HG03460 (cell line): Measurements from ENCODE around the gene ZNHIT1.

Experiments used
- ATAC-seq: cut with Tn5 transposase; IDR thresholded peaks from one replicate; pipeline ENCODE4 v1.9.1; 2021; ENCODE audit not compliant: unreplicated experiment

The ZNHIT1 gene

GRCh38 chr7:101217388-101218235 lies at the start of gene ZNHIT1, which contains the start of gene PLOD3:
TSS of gene ZNHIT1 (plus strand) at chr7:101218165. CDS start at chr7:101218196, 31 bp downstream.
TSS of gene PLOD3 (minus strand) at chr7:101217581. CDS start at chr7:101217274, 307 bp downstream.
- ATAC-seq = peak; percentile 61

- no peak for ATAC-seq
Observed at GRCh38 chr7:101168412-101169049, 49.4 kb upstream of the ZNHIT1 start.

GRCh38 chr7:101169110-101169837 lies 48.7 kb upstream of the ZNHIT1 start:
- ATAC-seq = no peak

GRCh38 chr7:101169838-101170551 lies 48.0 kb upstream of the ZNHIT1 start:
- ATAC-seq = no peak

GRCh38 chr7:101170617-101171441 lies 47.1 kb upstream of the ZNHIT1 start:
- ATAC-seq = no peak

- no peak for ATAC-seq
Observed at GRCh38 chr7:101171442-101171837, 46.5 kb upstream of the ZNHIT1 start.

- no peak for ATAC-seq
Observed at GRCh38 chr7:101172005-101172853, 45.7 kb upstream of the ZNHIT1 start.

GRCh38 chr7:101172854-101173751 lies 44.9 kb upstream of the ZNHIT1 start:
- ATAC-seq = no peak

- peak; percentile 58 for ATAC-seq
Observed at GRCh38 chr7:101173752-101174244, 44.2 kb upstream of the ZNHIT1 start.

- no peak for ATAC-seq
Observed at GRCh38 chr7:101174322-101174854, 43.6 kb upstream of the ZNHIT1 start.

GRCh38 chr7:101175664-101176063 lies 42.3 kb upstream of the ZNHIT1 start:
- ATAC-seq = no peak

- no peak for ATAC-seq
Observed at GRCh38 chr7:101177644-101178043, 40.3 kb upstream of the ZNHIT1 start.

GRCh38 chr7:101179117-101179516 lies 38.8 kb upstream of the ZNHIT1 start:
- ATAC-seq = no peak

- ATAC-seq = no peak
Observed at GRCh38 chr7:101179713-101180112, 38.3 kb upstream of the ZNHIT1 start.

- no peak for ATAC-seq
Observed at GRCh38 chr7:101180130-101180755, 37.7 kb upstream of the ZNHIT1 start, which contains the start of gene NAT16. TSS of gene NAT16 (minus strand) at chr7:101180293. CDS start at chr7:101174807, 5,486 bp downstream.

GRCh38 chr7:101185258-101185839 lies 32.6 kb upstream of the ZNHIT1 start:
- no peak for ATAC-seq

- ATAC-seq = no peak
Observed at GRCh38 chr7:101186194-101186593, 31.8 kb upstream of the ZNHIT1 start.
